Uterus (tissue), 2 donors: ENCODE data around the gene TOM1L1.

ENCODE experiments used
- POLR2A ChIP-seq, 2 donors: fragments of 450-650 bp; IDR thresholded peaks; one replicate each; pipeline ENCODE4 v1.6.1; 2016; ENCODE audit warnings: antibody characterized with exemption in 2 of 2, mild to moderate bottlenecking in 1 of 2, moderate library complexity in 1 of 2
- TF ChIP-seq, protein P1 (sequence below), 4 experiments: fragments of 200-600 bp in 2 of 4; fragments of 450-650 bp in 2 of 4; sonication (generic) in 2 of 4; IDR thresholded peaks; one replicate each; pipeline ENCODE4 v1.5.1; 2016 to 2019; ENCODE audit warnings: antibody characterized with exemption in 4 of 4, mild to moderate bottlenecking in 2 of 4, moderate library complexity in 1 of 4

DNA sequence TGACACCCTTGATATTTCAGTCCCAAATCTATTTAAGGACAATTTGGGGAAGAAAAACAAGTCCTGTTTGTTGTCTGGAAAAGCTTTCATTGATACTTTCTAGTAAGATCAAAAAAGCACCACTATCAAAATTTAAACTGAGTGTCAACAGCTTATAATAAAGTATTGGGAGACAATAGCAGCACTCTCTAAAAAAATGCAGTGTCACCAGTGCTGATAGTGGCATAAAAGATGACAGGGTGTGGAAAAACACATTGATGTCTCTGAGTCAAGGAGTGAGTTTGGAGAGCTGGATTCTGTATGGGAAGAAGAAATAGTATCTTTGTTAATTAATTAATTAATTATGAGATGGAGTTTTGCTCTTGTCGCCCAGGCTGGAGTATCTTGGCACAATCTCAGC is 8.3 kb upstream of the TOM1L1 start:
- TF ChIP-seq, protein P1, sequence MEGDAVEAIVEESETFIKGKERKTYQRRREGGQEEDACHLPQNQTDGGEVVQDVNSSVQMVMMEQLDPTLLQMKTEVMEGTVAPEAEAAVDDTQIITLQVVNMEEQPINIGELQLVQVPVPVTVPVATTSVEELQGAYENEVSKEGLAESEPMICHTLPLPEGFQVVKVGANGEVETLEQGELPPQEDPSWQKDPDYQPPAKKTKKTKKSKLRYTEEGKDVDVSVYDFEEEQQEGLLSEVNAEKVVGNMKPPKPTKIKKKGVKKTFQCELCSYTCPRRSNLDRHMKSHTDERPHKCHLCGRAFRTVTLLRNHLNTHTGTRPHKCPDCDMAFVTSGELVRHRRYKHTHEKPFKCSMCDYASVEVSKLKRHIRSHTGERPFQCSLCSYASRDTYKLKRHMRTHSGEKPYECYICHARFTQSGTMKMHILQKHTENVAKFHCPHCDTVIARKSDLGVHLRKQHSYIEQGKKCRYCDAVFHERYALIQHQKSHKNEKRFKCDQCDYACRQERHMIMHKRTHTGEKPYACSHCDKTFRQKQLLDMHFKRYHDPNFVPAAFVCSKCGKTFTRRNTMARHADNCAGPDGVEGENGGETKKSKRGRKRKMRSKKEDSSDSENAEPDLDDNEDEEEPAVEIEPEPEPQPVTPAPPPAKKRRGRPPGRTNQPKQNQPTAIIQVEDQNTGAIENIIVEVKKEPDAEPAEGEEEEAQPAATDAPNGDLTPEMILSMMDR (IDR thresholded peaks at IDR 0.05), result no peak
- no peak for TF ChIP-seq POLR2A (IDR thresholded peaks at IDR 0.05)
